Body of pancreas (tissue), 4 donors: Measurements from ENCODE around the gene DNAJC1. TPM values are rescaled to one million over a fixed set of nuclear protein-coding genes. Genes with fewer than 3 reads are reported as not detected.

Source experiments
- ATAC-seq: fragments of 150-250 bp; one replicate; pipeline ENCODE4 v1.9.1; 2016
- DNase-seq, 4 donors: peaks; one replicate each; pipeline ENCODE4 v3.0.0-alpha.2; 2019
- H3K27ac ChIP-seq, 4 donors: fragments of 200-600 bp; sonication (generic); 1 replicate in 3 of 4; 2 replicates in 1 of 4; pipeline versions ENCODE4 v1.5.1 to v1.6.1; 2016 to 2019; ENCODE audit warnings: mild to moderate bottlenecking in 1 of 4, mixed read lengths in 1 of 4, moderate library complexity in 1 of 4
- H3K27me3 ChIP-seq, 2 donors: fragments of 200-600 bp; sonication (generic); one replicate each; pipeline ENCODE4 v1.6.0; 2016; ENCODE audit warnings: mild to moderate bottlenecking in 1 of 2
- H3K36me3 ChIP-seq, 2 donors: fragments of 200-600 bp; sonication (generic); replicated peaks in 1 of 2; 2 replicates each; pipeline ENCODE4 v1.5.1; 2016; ENCODE audit warnings: low read depth in 2 of 2; ENCODE audit not compliant: insufficient read depth in 1 of 2
- H3K4me1 ChIP-seq: fragments of 200-600 bp; sonication (generic); one replicate; pipeline ENCODE4 v1.6.0; 2016
- H3K4me3 ChIP-seq, 2 donors: fragments of 200-600 bp; sonication (generic); 1 replicate in 1 of 2; 2 replicates in 1 of 2; pipeline ENCODE4 v1.5.1; 2016 to 2019
- H3K9me3 ChIP-seq, 3 donors: fragments of 200-600 bp; sonication (generic); 1 replicate in 2 of 3; 2 replicates in 1 of 3; pipeline ENCODE4 v1.5.1; 2016
- CTCF ChIP-seq, 7 experiments: fragments of 450-650 bp in 4 of 7; fragments of 200-600 bp in 3 of 7; sonication (generic) in 3 of 7; IDR thresholded peaks; one replicate each; pipeline ENCODE4 v1.5.1; 2016 to 2019; ENCODE audit warnings: antibody characterized with exemption in 7 of 7
- POLR2A ChIP-seq, 3 donors: fragments of 450-650 bp; IDR thresholded peaks; one replicate each; pipeline ENCODE4 v1.6.1; 2016; ENCODE audit warnings: antibody characterized with exemption in 3 of 3, mild to moderate bottlenecking in 2 of 3
- WGBS, 2 donors: methylation state at CpG; one replicate each; pipeline ENCODE4 v1.1.5; 2017; 5-methylcytosine and 5-hydroxymethylcytosine counted together
- intact Hi-C: fragments of 100-400 bp; cut with DNase I; formaldehyde crosslinking; loops from one replicate; pipeline ENCODE4 v1.15.1; 2023
- total RNA-seq, 2 donors: library from RNA; depleted of rRNA; stranded (reverse); fragments of >200 nt; gene quantifications; one replicate each; pipeline ENCODE4 v1.1.0, GENCODE V29; 2016

The DNAJC1 gene
- total RNA-seq, 2 donors from 2014 or later = 45.7 to 90.3 TPM

- no peaks in the 10 kb centered on the region for H3K4me1 ChIP-seq
- intact Hi-C loops = loop anchor here (10.0 kb wide), 1 partner anchor 965 kb away; no protein-coding TSS in a partner anchor
- ATAC-seq = no peak
- H3K27me3 ChIP-seq = no peaks in the 10 kb centered on the region
- H3K36me3 ChIP-seq = no peaks in the 10 kb centered on the region
- TF ChIP-seq CTCF (IDR thresholded peaks at IDR 0.05) (no peak), POLR2A (IDR thresholded peaks at IDR 0.05) (no peak)
- WGBS, 2 donors = 50 to 60% methylated on average over 12 of the region's 12 CpGs
- no peak overlapping the region for H3K4me3 ChIP-seq
- peaks cover 0 to 13% (median 0%) of the 10 kb centered on the region in 3 donors for H3K9me3 ChIP-seq
- DNase-seq = no peak
- H3K27ac ChIP-seq = no peak overlapping the region
These were observed 26.1 kb upstream of the DNAJC1 start for GRCh38 chr10:22029445-22030236.

- Histone ChIP-seq H3K27ac (no peak overlapping the region), H3K4me3 (no peak overlapping the region), H3K36me3 (no peaks in the 10 kb centered on the region), H3K9me3 (peaks cover 0 to 13% (median 0%) of the 10 kb centered on the region in 3 donors), H3K27me3 (no peaks in the 10 kb centered on the region), H3K4me1 (no peaks in the 10 kb centered on the region)
- DNase-seq (no peak), ATAC-seq (no peak)
- no peak for TF ChIP-seq POLR2A (IDR thresholded peaks at IDR 0.05)
- no peak for TF ChIP-seq CTCF (IDR thresholded peaks at IDR 0.05)
- intact Hi-C loops = loop anchor here (10.0 kb wide), 1 partner anchor 967 kb away; no protein-coding TSS in a partner anchor
- WGBS, 2 donors = 72 to 76% methylated on average over 7 of the region's 7 CpGs
These were observed 24.1 kb upstream of the DNAJC1 start for GRCh38 chr10:22027364-22028238.

GRCh38 chr10:22026287-22026686 is 22.8 kb upstream of the DNAJC1 start:
- DNase-seq = no peak
- Histone ChIP-seq H3K36me3 (no peaks in the 10 kb centered on the region), H3K27ac (no peak overlapping the region), H3K4me1 (no peaks in the 10 kb centered on the region), H3K4me3 (no peak overlapping the region), H3K9me3 (peaks cover 0 to 8% (median 0%) of the 10 kb centered on the region in 3 donors), H3K27me3 (no peaks in the 10 kb centered on the region)
- ATAC-seq = no peak
- intact Hi-C loops = loop anchor here (10.0 kb wide), 1 partner anchor 969 kb away; no protein-coding TSS in a partner anchor
- TF ChIP-seq CTCF (IDR thresholded peaks at IDR 0.05) (no peak), POLR2A (IDR thresholded peaks at IDR 0.05) (no peak)
- 75 to 81% methylated on average over 1 of the region's 1 CpG for WGBS, 2 donors

- DNase-seq (no peak), ATAC-seq (no peak)
- Histone ChIP-seq H3K4me1 (no peaks in the 10 kb centered on the region), H3K27ac (no peak overlapping the region), H3K27me3 (no peaks in the 10 kb centered on the region), H3K9me3 (no peaks in the 10 kb centered on the region), H3K36me3 (no peaks in the 10 kb centered on the region), H3K4me3 (no peak overlapping the region)
- intact Hi-C loops = loop anchor here (10.0 kb wide), 1 partner anchor 971 kb away; no protein-coding TSS in a partner anchor
- TF ChIP-seq POLR2A (IDR thresholded peaks at IDR 0.05) = no peak
- no peak for TF ChIP-seq CTCF (IDR thresholded peaks at IDR 0.05)
- 41 to 45% methylated on average over 3 of the region's 3 CpGs for WGBS, 2 donors
These were observed 20.0 kb upstream of the DNAJC1 start for GRCh38 chr10:22023508-22023907.
